Aorta (tissue), 5 donors: ENCODE measurements around the gene MGAT4A. TPM values are rescaled to one million over a fixed set of nuclear protein-coding genes. Genes with fewer than 3 reads are reported as not detected.

ENCODE experiments used
- ATAC-seq: fragments of 200-7000 bp; cut with Tn5 transposase; one replicate; pipeline ENCODE4 v1.9.1; 2022; ENCODE audit warnings: moderate library complexity; ENCODE audit not compliant: low FRiP score
- DNase-seq, 2 donors: peaks; one replicate each; pipeline ENCODE4 v3.0.0-alpha.2; 2020
- H3K27ac ChIP-seq, 2 donors: one replicate each; pipeline ENCODE4 v1.5.1; 2013; ENCODE audit warnings: low read length in 2 of 2, mild to moderate bottlenecking in 2 of 2, moderate library complexity in 2 of 2, control low read depth in 1 of 2, inconsistent platforms in 1 of 2, low read depth in 1 of 2
- H3K27me3 ChIP-seq, 2 donors: one replicate each; pipeline ENCODE4 v1.6.1; 2013; ENCODE audit warnings: control low read depth in 1 of 2, low read length in 1 of 2, mild to moderate bottlenecking in 1 of 2, moderate library complexity in 1 of 2; ENCODE audit not compliant: insufficient read depth in 2 of 2, control insufficient read depth in 1 of 2
- H3K36me3 ChIP-seq, 2 donors: one replicate each; pipeline ENCODE4 v1.6.1; 2013; ENCODE audit warnings: control low read depth in 1 of 2, low read length in 1 of 2, mild to moderate bottlenecking in 1 of 2; ENCODE audit not compliant: insufficient read depth in 2 of 2, control insufficient read depth in 1 of 2
- H3K4me1 ChIP-seq, 2 donors: one replicate each; pipeline ENCODE4 v1.6.1; 2013; ENCODE audit warnings: low read length in 2 of 2, control low read depth in 1 of 2, mild to moderate bottlenecking in 1 of 2, moderate library complexity in 1 of 2; ENCODE audit not compliant: insufficient read depth in 2 of 2, control insufficient read depth in 1 of 2
- H3K4me3 ChIP-seq, 2 donors: one replicate each; pipeline ENCODE4 v1.5.1; 2013; ENCODE audit warnings: low read length in 2 of 2, control low read depth in 1 of 2, mild to moderate bottlenecking in 1 of 2
- H3K9me3 ChIP-seq: one replicate; pipeline ENCODE4 v1.6.1; 2013; ENCODE audit warnings: mild to moderate bottlenecking, low read length; ENCODE audit not compliant: control insufficient read depth
- WGBS, 2 donors: extraction: QIAGEN DNeasy Blood & Tissue Kit; methylation state at CpG; one replicate each; pipeline ENCODE4 v1.1.7; 2013; 5-methylcytosine and 5-hydroxymethylcytosine counted together
- intact Hi-C, 2 donors: fragments of 100-400 bp; cut with DNase I; formaldehyde crosslinking; loops; one replicate each; pipeline versions ENCODE4 v1.14.2 to v1.15.0; 2022
- polyA plus RNA-seq, 2 donors: library from polyadenylated mRNA; stranded (reverse); fragments of 200-250 nt; gene quantifications; one replicate each; pipeline ENCODE4 v1.2.3, GENCODE V29; 2013
- total RNA-seq, 2 donors: library from RNA; stranded (reverse); fragmentation: NEBNext Ultra II Directional; extraction: Animal tissue kit (Norgen Biotek cat#: 25700); gene quantifications; one replicate each; pipeline ENCODE4 v1.2.1, GENCODE V29; 2021
- donor health status: healthy with polysubstance abuse.
- donor health status: Bipolar disorder and iron deficiency.
- donor health status: DM: no; HTN: no; CAD: no.
- donor health status: DM: no; HTN: no; CAD: no.
- donor health status: DM: yes; HTN: yes; CAD: no.

The MGAT4A gene
- total and polyA plus RNA-seq, 4 donors: 4.9 to 65.8 (median 29.7) TPM

DNA sequence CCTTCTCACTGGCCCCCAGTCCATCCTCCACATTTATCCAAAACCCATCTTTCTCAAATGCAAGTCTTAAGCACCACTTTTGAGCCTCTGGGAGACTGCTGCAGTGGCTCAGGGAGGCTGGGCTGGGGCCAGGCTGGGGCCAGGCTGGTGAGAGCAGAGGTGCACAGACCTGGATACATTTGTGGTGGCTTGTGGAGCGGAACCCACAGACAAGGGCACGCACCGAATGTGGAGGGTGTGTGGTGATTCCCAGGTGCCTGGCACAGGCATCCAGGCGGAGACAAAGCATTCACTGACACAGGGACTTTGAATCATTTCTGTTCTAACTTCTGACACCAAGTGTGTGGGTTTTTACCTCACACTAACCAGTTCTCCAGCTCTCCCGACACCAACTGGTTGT is 42.2 kb upstream of the MGAT4A start:
- intact Hi-C loops: no loop called here
- H3K27ac ChIP-seq: no peak overlapping the region
- no peaks in the 10 kb centered on the region for H3K36me3 ChIP-seq
- DNase-seq: no peak
- no peaks in the 10 kb centered on the region for H3K27me3 ChIP-seq
- no peaks in the 10 kb centered on the region for H3K4me1 ChIP-seq
- ATAC-seq: no peak
- H3K4me3 ChIP-seq: no peak overlapping the region
- 97% methylated on average over 5 of the region's 5 CpGs for WGBS, 2 donors
- no peaks in the 10 kb centered on the region for H3K9me3 ChIP-seq

- H3K9me3 ChIP-seq: no peaks in the 10 kb centered on the region
- H3K36me3 ChIP-seq: no peaks in the 10 kb centered on the region
- 91 to 93% methylated on average over 8 of the region's 8 CpGs for WGBS, 2 donors
- H3K27me3 ChIP-seq: no peaks in the 10 kb centered on the region
- DNase-seq: peak in 1 of 2 donors; percentile 64
- no peaks in the 10 kb centered on the region for H3K4me1 ChIP-seq
- H3K4me3 ChIP-seq: no peak overlapping the region
- intact Hi-C loops: no loop called here
- H3K27ac ChIP-seq: no peak overlapping the region
- ATAC-seq: no peak
Measured at GRCh38 chr2:98772536-98772935, 41.6 kb upstream of the MGAT4A start.

DNA sequence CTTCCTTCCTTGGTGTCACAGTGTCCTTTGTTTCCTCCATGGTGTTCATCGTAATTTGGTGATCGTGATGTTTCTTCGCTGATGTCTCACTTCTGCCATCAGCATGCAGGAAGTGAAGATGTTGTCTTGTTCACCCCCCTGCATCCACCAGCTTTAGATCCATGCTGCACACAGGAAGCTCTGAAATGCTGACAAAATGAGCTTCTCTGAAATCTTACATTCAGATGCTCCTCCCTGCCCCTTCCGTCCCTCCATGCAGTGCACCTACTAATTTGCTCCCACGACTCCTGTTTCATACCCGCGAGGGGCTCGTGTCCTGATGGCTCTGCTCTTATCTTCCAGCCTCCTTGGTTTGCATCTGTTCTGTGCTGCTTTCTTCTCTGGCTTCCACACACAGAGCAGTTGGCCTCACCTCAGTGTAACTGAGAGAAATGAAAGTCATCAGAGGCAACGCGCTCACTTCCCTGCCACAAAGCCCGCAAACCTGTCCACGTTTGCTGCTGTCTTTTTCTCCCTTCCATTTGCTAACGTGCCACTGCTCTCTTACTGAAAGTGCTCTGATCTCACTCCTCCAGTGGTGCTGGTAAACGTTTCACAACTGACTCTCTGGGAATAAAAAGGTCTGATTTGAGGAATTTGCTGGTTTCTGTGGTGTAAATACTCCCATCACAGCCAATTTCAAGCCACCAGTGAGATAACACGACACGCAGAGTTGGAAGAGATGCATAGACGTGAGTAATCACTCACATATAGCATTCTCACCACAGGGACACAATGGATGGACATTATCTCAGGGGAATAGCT is 41.0 kb upstream of the MGAT4A start:
- Histone ChIP-seq H3K4me1 (no peaks in the 10 kb centered on the region), H3K27ac (no peak overlapping the region), H3K4me3 (no peak overlapping the region), H3K27me3 (no peaks in the 10 kb centered on the region), H3K9me3 (no peaks in the 10 kb centered on the region), H3K36me3 (no peaks in the 10 kb centered on the region)
- ATAC-seq (no peak), DNase-seq (no peak)
- intact Hi-C loops: no loop called here
- 77 to 81% methylated on average over 17 of the region's 17 CpGs for WGBS, 2 donors

- no peaks in the 10 kb centered on the region for H3K9me3 ChIP-seq
- DNase-seq: no peak
- no peaks in the 10 kb centered on the region for H3K27me3 ChIP-seq
- no peak overlapping the region for H3K27ac ChIP-seq
- intact Hi-C loops: no loop called here
- 92 to 94% methylated on average over 2 of the region's 2 CpGs for WGBS, 2 donors
- no peak for ATAC-seq
- no peaks in the 10 kb centered on the region for H3K36me3 ChIP-seq
- H3K4me3 ChIP-seq: no peak overlapping the region
- H3K4me1 ChIP-seq: no peaks in the 10 kb centered on the region
Measured at GRCh38 chr2:98771264-98771663, 40.3 kb upstream of the MGAT4A start.

- Histone ChIP-seq H3K9me3 (no peaks in the 10 kb centered on the region), H3K27me3 (no peaks in the 10 kb centered on the region), H3K4me3 (no peak overlapping the region), H3K27ac (no peak overlapping the region), H3K4me1 (no peaks in the 10 kb centered on the region), H3K36me3 (no peaks in the 10 kb centered on the region)
- intact Hi-C loops: loop anchor here in 1 of 2 donors (5.0 kb wide), 1 partner anchor 38 kb away; no protein-coding TSS in a partner anchor
- ATAC-seq (no peak), DNase-seq (no peak)
- WGBS, 2 donors: 94 to 96% methylated on average over 14 of the region's 14 CpGs
Measured at GRCh38 chr2:98769784-98770183, 38.9 kb upstream of the MGAT4A start.

DNA sequence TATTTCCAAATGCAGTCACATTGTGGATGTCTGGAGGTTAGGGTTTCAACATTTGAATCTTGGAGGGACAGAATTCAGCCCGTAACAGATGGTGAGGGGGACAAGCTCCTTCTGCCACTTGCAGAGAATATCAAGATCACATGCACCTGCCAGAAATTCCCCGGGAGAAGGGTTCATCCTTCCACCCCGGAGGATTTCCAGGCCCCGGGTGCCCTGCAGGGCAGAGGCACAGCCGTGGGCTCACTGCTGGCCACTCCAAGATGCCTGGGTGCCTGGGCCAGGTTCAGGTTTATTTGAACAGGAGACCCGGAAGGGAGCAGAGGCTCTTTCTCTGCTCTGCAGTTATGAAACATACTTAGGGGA is 38.2 kb upstream of the MGAT4A start:
- no peak for ATAC-seq
- H3K9me3 ChIP-seq: no peaks in the 10 kb centered on the region
- DNase-seq: no peak
- no peaks in the 10 kb centered on the region for H3K4me1 ChIP-seq
- intact Hi-C loops: loop anchor here in 1 of 2 donors (5.0 kb wide), 1 partner anchor 38 kb away; no protein-coding TSS in a partner anchor
- WGBS, 2 donors: 95 to 97% methylated on average over 6 of the region's 6 CpGs
- H3K4me3 ChIP-seq: no peak overlapping the region
- no peak overlapping the region for H3K27ac ChIP-seq
- H3K36me3 ChIP-seq: no peaks in the 10 kb centered on the region
- H3K27me3 ChIP-seq: no peaks in the 10 kb centered on the region

GRCh38 chr2:98768384-98769113 is 37.6 kb upstream of the MGAT4A start:
- H3K4me1 ChIP-seq: no peaks in the 10 kb centered on the region
- DNase-seq (peak in 1 of 2 donors; percentile 62), ATAC-seq (no peak)
- H3K9me3 ChIP-seq: no peaks in the 10 kb centered on the region
- H3K27me3 ChIP-seq: no peaks in the 10 kb centered on the region
- H3K27ac ChIP-seq: no peak overlapping the region
- H3K4me3 ChIP-seq: no peak overlapping the region
- intact Hi-C loops: loop anchor here in 1 of 2 donors (5.0 kb wide), 1 partner anchor 39 kb away; no protein-coding TSS in a partner anchor
- WGBS, 2 donors: 59% methylated on average over 7 of the region's 7 CpGs
- H3K36me3 ChIP-seq: no peaks in the 10 kb centered on the region

- intact Hi-C loops: no loop called here
- no peak for ATAC-seq
- no peaks in the 10 kb centered on the region for H3K27me3 ChIP-seq
- H3K36me3 ChIP-seq: no peaks in the 10 kb centered on the region
- DNase-seq: no peak
- WGBS, 2 donors: 98 to 100% methylated on average over 4 of the region's 4 CpGs
- peaks cover 0 to 1% of the 10 kb centered on the region in 2 donors for H3K4me1 ChIP-seq
- H3K9me3 ChIP-seq: no peaks in the 10 kb centered on the region
- no peak overlapping the region for H3K4me3 ChIP-seq
- H3K27ac ChIP-seq: no peak overlapping the region
Measured at GRCh38 chr2:98764499-98764898, 33.6 kb upstream of the MGAT4A start.
